ENCODE data around the gene PABPN1. TPM values are rescaled to one million over a fixed set of nuclear protein-coding genes. Genes with fewer than 3 reads are reported as not detected.

Gene PABPN1
- total and polyA plus RNA-seq, 9 of the 15 experiments (the other 6 are each of a cell fraction or from before 2014, with no cell fraction given), result 32.6 to 388 (median 178) TPM

- TF ChIP-seq TAL1 (IDR thresholded peaks at IDR 0.05), result peak; percentile 25; the same call in 1 of the 2 replicates
- TF ChIP-seq SOX6 (IDR thresholded peaks at IDR 0.05), result peak; percentile 47; the same call in 1 of the 2 replicates
- TF ChIP-seq CBFA2T2 (conservative IDR thresholded peaks at IDR 0.05), result peak; percentile 69
- peak; percentile 26; the same call in 1 of the 2 replicates for TF ChIP-seq EP300 (IDR thresholded peaks at IDR 0.05; ENCODE audit: low read length)
- peak; percentile 60; the same call in 1 of the 2 replicates for TF ChIP-seq MAFF (IDR thresholded peaks at IDR 0.05; ENCODE audit: low read length)
- peak; percentile 64; the same call in 1 of the 2 replicates for TF ChIP-seq SMARCA4 (IDR thresholded peaks at IDR 0.05)
- TF ChIP-seq TRIM24 (IDR thresholded peaks at IDR 0.05), result peak; percentile 17 to 71; a peak in 3 of 4 replicates
- TF ChIP-seq ATF3 (IDR thresholded peaks at IDR 0.05), result peak; percentile 89
- peak; percentile 90; the same call in 1 of the 2 replicates for TF ChIP-seq ATF3 (CRISPR knock-in tag; conservative IDR thresholded peaks at IDR 0.05)
- 0 out of 2 replicates have a peak, but pooled peaks have one; percentile 31 for TF ChIP-seq HDAC2 (IDR thresholded peaks at IDR 0.05)
- peak; percentile 83 for TF ChIP-seq DACH1 (IDR thresholded peaks at IDR 0.05; ENCODE audit: partially characterized antibody)
Measured at GRCh38 chr14:23277928-23278327, 43.3 kb upstream of the PABPN1 start (continued).

- Histone ChIP-seq H3K27ac (ENCODE audit: extremely low read depth, low read depth, low read length) (peak overlapping the region; percentile 60), H3K9ac (ENCODE audit: insufficient read depth in 1 of 2, low read depth in 2 of 2, low read length in 2 of 2) (0 out of 4 replicates have a peak overlapping the region, but pooled peaks of 1 of the 2 experiments have one; percentile 9), H3K4me2 (ENCODE audit: insufficient read depth, low read length) (peak overlapping the region; percentile 48), H3K36me3 (ENCODE audit: control insufficient read depth, insufficient read depth, low read length) (peaks cover 34% of the 10 kb centered on the region), H3K9me1 (ENCODE audit: control insufficient read depth, insufficient read depth, low read length) (no peaks in the 10 kb centered on the region), H3K27me3 (ENCODE audit: control insufficient read depth in 2 of 2, insufficient read depth in 2 of 2, low read length in 2 of 2) (no peaks in the 10 kb centered on the region), H3K9me3 (replicated peaks; ENCODE audit: control insufficient read depth, insufficient read depth, low read depth, low read length) (no peaks in the 10 kb centered on the region), H4K20me1 (replicated peaks; ENCODE audit: control insufficient read depth, insufficient read depth, low read length) (no peaks in the 10 kb centered on the region), H3K79me2 (ENCODE audit: control insufficient read depth, insufficient read depth, low read length) (peaks cover 60% of the 10 kb centered on the region), H3K4me3 (no peak overlapping the region), H3K4me1 (replicated peaks in 1 of 2; ENCODE audit: control insufficient read depth in 2 of 2, insufficient read depth in 2 of 2, low read length in 2 of 2) (peaks cover 28 to 43% of the 10 kb centered on the region in 2 experiments; a peak in 4 of 5 replicates), H2AFZ (ENCODE audit: low read depth, low read length) (no peak overlapping the region)
- CTCF ChIA-PET (ENCODE audit: low intra/inter-chr PET ratio), result interaction anchor here (0.7 kb wide), 1 partner anchor 18 kb away, joined by 4 read pairs; no protein-coding TSS in a partner anchor
- DNase-seq (ENCODE audit: extremely low read depth in 1 of 4, low spot score in 3 of 4), result no peak
- FAIRE-seq, result no peak
- in situ Hi-C loops (cut with MboI) (no loop called here), intact Hi-C loops (cut with micrococcal nuclease) (no loop called here)
- POLR2A ChIA-PET, result interaction anchor here (0.6 to 2.8 kb wide), 4 partner anchors 13 to 393 kb away, joined by 3 to 12 read pairs (median 4); partner anchors contain the start of gene BCL2L2
- no peak for ATAC-seq
- no TSS peak for BruUV-seq (replicated peaks)
- 40% methylated on average over 6 of the region's 6 CpGs for WGBS (ENCODE audit: insufficient coverage, low coverage, missing lambda C conversion rate)
- TF ChIP-seq HMG20A (CRISPR knock-in tag; conservative IDR thresholded peaks at IDR 0.05) (no peak), HNRNPLL (IDR thresholded peaks at IDR 0.05; ENCODE audit: low read depth, low read length, poor library complexity, severe bottlenecking) (peak; percentile 66), ZNF444 (CRISPR knock-in tag; IDR thresholded peaks at IDR 0.05) (no peak), HDAC3 (IDR thresholded peaks at IDR 0.05; ENCODE audit: borderline replicate concordance, partially characterized antibody) (no peak), RBM14 (IDR thresholded peaks at IDR 0.05; ENCODE audit: borderline replicate concordance, insufficient read depth, low read depth, low read length) (no peak), ATF1 (CRISPR knock-in tag; IDR thresholded peaks at IDR 0.05) (no peak), ATF1 (tag; IDR thresholded peaks at IDR 0.05) (0 out of 2 replicates have a peak, but pooled peaks have one; percentile 28), POLR2AphosphoS2 (IDR thresholded peaks at IDR 0.05; ENCODE audit: low read length) (peak; percentile 65; the same call in 1 of the 2 replicates), SOX6 (IDR thresholded peaks at IDR 0.05) (0 out of 2 replicates have a peak, but pooled peaks have one; percentile 6), CHAMP1 (IDR thresholded peaks at IDR 0.05) (no peak), MCM7 (IDR thresholded peaks at IDR 0.05) (no peak), SMAD3 (CRISPR knock-in tag; conservative IDR thresholded peaks at IDR 0.05) (no peak)
Measured at GRCh38 chr14:23281247-23281646, 40.0 kb upstream of the PABPN1 start.

Data from K562 (cell line).